Measurements from ENCODE around the gene KCNK5.

Gene KCNK5

GRCh38 chr6:39228992-39229767 is at the start of gene KCNK5:
Gene KCNK5 (minus strand): TSS chr6:39229475. CDS start chr6:39229111, 364 bp downstream.
- peak; percentile 87 for DNase-seq

- no peak for DNase-seq
Measured at GRCh38 chr6:39276379-39276995, 47.2 kb upstream of the KCNK5 start.

GRCh38 chr6:39274903-39275302 is 45.6 kb upstream of the KCNK5 start:
- no peak for DNase-seq

GRCh38 chr6:39274471-39274870 is 45.2 kb upstream of the KCNK5 start:
- DNase-seq = no peak

GRCh38 chr6:39273406-39273821 is 44.1 kb upstream of the KCNK5 start:
- DNase-seq = no peak

- DNase-seq = no peak
Measured at GRCh38 chr6:39269961-39270360, 40.7 kb upstream of the KCNK5 start.

GRCh38 chr6:39268721-39269120 is 39.4 kb upstream of the KCNK5 start:
- no peak for DNase-seq

- peak; percentile 29 for DNase-seq
Measured at GRCh38 chr6:39268171-39268570, 38.9 kb upstream of the KCNK5 start.

- DNase-seq = no peak
Measured at GRCh38 chr6:39266782-39267355, 37.6 kb upstream of the KCNK5 start.

GRCh38 chr6:39266375-39266774 is 37.1 kb upstream of the KCNK5 start:
- no peak for DNase-seq

GRCh38 chr6:39263303-39264037 is 34.2 kb upstream of the KCNK5 start:
- peak; percentile 64 for DNase-seq

- DNase-seq = no peak
Measured at GRCh38 chr6:39261751-39262150, 32.5 kb upstream of the KCNK5 start.

GRCh38 chr6:39260953-39261352 is 31.7 kb upstream of the KCNK5 start:
- DNase-seq = no peak

GRCh38 chr6:39260456-39260855 is 31.2 kb upstream of the KCNK5 start:
- DNase-seq = no peak

- peak; percentile 8 for DNase-seq
Measured at GRCh38 chr6:39256294-39256940, 27.1 kb upstream of the KCNK5 start.

- DNase-seq = no peak
Measured at GRCh38 chr6:39254999-39255535, 25.8 kb upstream of the KCNK5 start.

GRCh38 chr6:39251406-39251805 is 22.1 kb upstream of the KCNK5 start:
- no peak for DNase-seq

GRCh38 chr6:39250507-39250906 is 21.2 kb upstream of the KCNK5 start:
- no peak for DNase-seq

GRCh38 chr6:39249278-39249677 is 20.0 kb upstream of the KCNK5 start:
- DNase-seq = no peak

GRCh38 chr6:39247667-39248194 is 18.5 kb upstream of the KCNK5 start:
- DNase-seq = no peak

GRCh38 chr6:39243809-39244208 is 14.5 kb upstream of the KCNK5 start:
- DNase-seq = no peak

GRCh38 chr6:39240155-39240757 is 11.0 kb upstream of the KCNK5 start:
- no peak for DNase-seq
